GM23248 (cell line): Measurements from ENCODE around the gene METTL25. TPM values are rescaled to one million over a fixed set of nuclear protein-coding genes. Genes with fewer than 3 reads are reported as not detected.

Experiments used
- DNase-seq: peaks from one replicate; pipeline ENCODE4 v3.0.0-alpha.2; 2015
- H2AFZ ChIP-seq: fragments of 200-600 bp; sonication (generic); 2 replicates; pipeline ENCODE4 v1.6.1; 2016; ENCODE audit warnings: antibody characterized with exemption
- H3F3A ChIP-seq: fragments of 200-600 bp; sonication (generic); 2 replicates; pipeline ENCODE4 v1.6.1; 2016; ENCODE audit warnings: mild to moderate bottlenecking, antibody characterized with exemption, mixed run types; ENCODE audit not compliant: insufficient read depth
- H3K27ac ChIP-seq: fragments of 200-600 bp; sonication (generic); 2 replicates; pipeline ENCODE4 v1.5.1; 2016; ENCODE audit warnings: mild to moderate bottlenecking
- H3K27me3 ChIP-seq: fragments of 200-600 bp; sonication (generic); replicated peaks from 2 replicates; pipeline ENCODE4 v1.6.1; 2016; ENCODE audit warnings: mild to moderate bottlenecking; ENCODE audit not compliant: insufficient read depth
- H3K36me3 ChIP-seq: fragments of 200-600 bp; sonication (generic); 2 replicates; pipeline ENCODE4 v1.6.1; 2016; ENCODE audit warnings: low read depth, mild to moderate bottlenecking
- H3K4me1 ChIP-seq: fragments of 200-600 bp; sonication (generic); 2 replicates; pipeline ENCODE4 v1.6.1; 2016; ENCODE audit warnings: mild to moderate bottlenecking; ENCODE audit not compliant: insufficient read depth
- H3K4me2 ChIP-seq: fragments of 200-600 bp; sonication (generic); one replicate; pipeline ENCODE4 v1.6.1; 2016; ENCODE audit warnings: mild to moderate bottlenecking; ENCODE audit not compliant: unreplicated experiment
- H3K4me3 ChIP-seq: fragments of 200-600 bp; sonication (generic); 2 replicates; pipeline ENCODE4 v1.5.1; 2016; ENCODE audit warnings: mild to moderate bottlenecking
- H3K79me2 ChIP-seq: fragments of 200-600 bp; sonication (generic); 2 replicates; pipeline ENCODE4 v1.6.1; 2016; ENCODE audit warnings: mild to moderate bottlenecking; ENCODE audit not compliant: insufficient read depth
- H3K9ac ChIP-seq: fragments of 200-600 bp; sonication (generic); 2 replicates; pipeline ENCODE4 v1.6.1; 2016; ENCODE audit warnings: mild to moderate bottlenecking
- H3K9me2 ChIP-seq: fragments of 200-600 bp; sonication (generic); 2 replicates; pipeline ENCODE4 v1.6.1; 2016; ENCODE audit warnings: mixed run types, mild to moderate bottlenecking, moderate library complexity; ENCODE audit not compliant: insufficient read depth
- H3K9me3 ChIP-seq: fragments of 200-600 bp; sonication (generic); one replicate; pipeline ENCODE4 v1.6.1; 2017; ENCODE audit warnings: low read depth
- H4K20me1 ChIP-seq: fragments of 200-600 bp; sonication (generic); 2 replicates; pipeline ENCODE4 v1.6.0; 2016; ENCODE audit not compliant: insufficient read depth
- EZH2 ChIP-seq: fragments of 200-600 bp; sonication (generic); IDR thresholded peaks from 2 replicates; pipeline ENCODE4 v1.6.1; 2018; ENCODE audit warnings: antibody characterized with exemption, mild to moderate bottlenecking; ENCODE audit not compliant: insufficient read depth, poor library complexity, severe bottlenecking
- EZH2phosphoT487 ChIP-seq: fragments of 200-600 bp; sonication (generic); IDR thresholded peaks from 2 replicates; pipeline ENCODE4 v1.6.1; 2018; ENCODE audit warnings: antibody characterized with exemption, moderate library complexity, mild to moderate bottlenecking, low read depth; ENCODE audit not compliant: insufficient read depth
- WGBS, 2 experiments: methylation state at CpG; one replicate each; pipeline ENCODE4 v1.1.6; 2015 to 2017; ENCODE audit warnings: low lambda C conversion rate in 2 of 2, low coverage in 1 of 2; ENCODE audit errors: missing lambda C conversion rate in 2 of 2; 5-methylcytosine and 5-hydroxymethylcytosine counted together
- in situ Hi-C: fragments of 300-500 bp; cut with MboI; formaldehyde crosslinking; loops from 2 replicates; pipeline ENCODE4 v1.15.0; 2020
- polyA plus RNA-seq: library from polyadenylated mRNA; unstranded; fragments of >200 nt; fragmentation: Nextera tagmentation; extraction: Ambion mirVana; gene quantifications from 2 replicates; pipeline ENCODE4 v1.2.1, GENCODE V29; 2016
- total RNA-seq: library from RNA; depleted of rRNA; stranded (reverse); fragments of >200 nt; shearing (Covaris generic); gene quantifications from 2 replicates; pipeline ENCODE4 v1.2.3, GENCODE V29; 2014; rRNA removed

Gene METTL25
- 6.9 and 27.1 TPM in 2 replicates for total RNA-seq
- 5.6 and 7.2 TPM in 2 replicates for polyA plus RNA-seq

- H3K9ac ChIP-seq: peak within 1 kb of the TSS; percentile 99
- 1% methylated on average over 52 to 58 of the region's 61 CpGs for WGBS, 2 experiments
- H3K4me2 ChIP-seq: peak within 1 kb of the TSS; percentile 98
- peaks cover 29% of the 10 kb centered on the region for H3K36me3 ChIP-seq
- no peaks in the 10 kb centered on the region for H3F3A ChIP-seq
- no peaks in the 10 kb centered on the region for H3K9me3 ChIP-seq
- peak within 1 kb of the TSS; percentile 99 for H3K27ac ChIP-seq
- no peaks in the 10 kb centered on the region for H3K9me2 ChIP-seq
- peak within 1 kb of the TSS; percentile 100 for H3K4me3 ChIP-seq
- in situ Hi-C loops: no loop called here
- H3K27me3 ChIP-seq: no peaks in the 10 kb centered on the region
- H3K79me2 ChIP-seq: peaks cover 55% of the 10 kb centered on the region
- no peaks in the 10 kb centered on the region for H4K20me1 ChIP-seq
- H2AFZ ChIP-seq: peak within 1 kb of the TSS; percentile 99
- TF ChIP-seq EZH2phosphoT487: no peak
- TF ChIP-seq EZH2: no peak
- peaks cover 24% of the 10 kb centered on the region for H3K4me1 ChIP-seq
- DNase-seq: peak; percentile 99
Observed at GRCh38 chr12:82358200-82359114, at the start of gene METTL25, which contains the start of gene CCDC59. METTL25 (plus strand) TSS chr12:82358529; CDS start chr12:82358566, 37 bp downstream. CCDC59 (minus strand) TSS chr12:82358387; CDS start chr12:82358376, 11 bp downstream.

- H3K4me2 ChIP-seq: no peak overlapping the region
- no peaks in the 10 kb centered on the region for H3K9me2 ChIP-seq
- no peaks in the 10 kb centered on the region for H4K20me1 ChIP-seq
- no peak overlapping the region for H3K4me3 ChIP-seq
- H2AFZ ChIP-seq: no peak overlapping the region
- no peaks in the 10 kb centered on the region for H3K9me3 ChIP-seq
- H3K79me2 ChIP-seq: no peaks in the 10 kb centered on the region
- H3K9ac ChIP-seq: no peak overlapping the region
- in situ Hi-C loops: no loop called here
- no peaks in the 10 kb centered on the region for H3F3A ChIP-seq
- no peaks in the 10 kb centered on the region for H3K4me1 ChIP-seq
- H3K27me3 ChIP-seq: no peaks in the 10 kb centered on the region
- 24 to 28% methylated on average over 8 of the region's 8 CpGs for WGBS, 2 experiments
- TF ChIP-seq EZH2: no peak
- no peak for TF ChIP-seq EZH2phosphoT487
- no peaks in the 10 kb centered on the region for H3K36me3 ChIP-seq
- DNase-seq: no peak
- no peak overlapping the region for H3K27ac ChIP-seq
Observed at GRCh38 chr12:82314406-82314892, 43.9 kb upstream of the METTL25 start.

DNA sequence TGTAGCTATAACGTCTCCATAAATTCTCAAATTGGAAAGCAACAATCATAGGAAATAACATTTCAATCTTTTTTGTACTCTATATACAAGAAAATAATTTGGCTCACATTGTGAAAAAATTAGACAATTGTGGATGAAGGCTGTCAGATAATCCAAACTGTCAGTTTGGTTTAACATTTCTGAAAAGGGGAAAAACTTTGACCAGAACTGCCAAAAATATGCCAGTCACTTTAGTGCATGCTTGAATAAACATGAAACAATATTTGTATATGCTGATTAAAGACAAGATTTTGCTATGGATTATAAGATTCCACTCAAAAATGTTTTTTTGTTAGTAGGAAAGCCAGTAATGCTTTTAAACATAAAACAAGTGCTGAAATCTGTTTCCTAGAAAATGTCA lies 39.1 kb upstream of the METTL25 start:
- in situ Hi-C loops: no loop called here
- H4K20me1 ChIP-seq: no peaks in the 10 kb centered on the region
- no peak overlapping the region for H2AFZ ChIP-seq
- H3K36me3 ChIP-seq: no peaks in the 10 kb centered on the region
- H3K4me3 ChIP-seq: no peak overlapping the region
- no peaks in the 10 kb centered on the region for H3K4me1 ChIP-seq
- H3K79me2 ChIP-seq: no peaks in the 10 kb centered on the region
- H3K9me2 ChIP-seq: no peaks in the 10 kb centered on the region
- no peaks in the 10 kb centered on the region for H3K9me3 ChIP-seq
- no peak overlapping the region for H3K9ac ChIP-seq
- H3K27me3 ChIP-seq: no peaks in the 10 kb centered on the region
- WGBS, 2 experiments: 48 to 53% methylated on average over 1 of the region's 1 CpG
- no peak overlapping the region for H3K27ac ChIP-seq
- H3F3A ChIP-seq: no peaks in the 10 kb centered on the region
- no peak for DNase-seq
- TF ChIP-seq EZH2: no peak
- TF ChIP-seq EZH2phosphoT487: no peak
- H3K4me2 ChIP-seq: no peak overlapping the region

DNA sequence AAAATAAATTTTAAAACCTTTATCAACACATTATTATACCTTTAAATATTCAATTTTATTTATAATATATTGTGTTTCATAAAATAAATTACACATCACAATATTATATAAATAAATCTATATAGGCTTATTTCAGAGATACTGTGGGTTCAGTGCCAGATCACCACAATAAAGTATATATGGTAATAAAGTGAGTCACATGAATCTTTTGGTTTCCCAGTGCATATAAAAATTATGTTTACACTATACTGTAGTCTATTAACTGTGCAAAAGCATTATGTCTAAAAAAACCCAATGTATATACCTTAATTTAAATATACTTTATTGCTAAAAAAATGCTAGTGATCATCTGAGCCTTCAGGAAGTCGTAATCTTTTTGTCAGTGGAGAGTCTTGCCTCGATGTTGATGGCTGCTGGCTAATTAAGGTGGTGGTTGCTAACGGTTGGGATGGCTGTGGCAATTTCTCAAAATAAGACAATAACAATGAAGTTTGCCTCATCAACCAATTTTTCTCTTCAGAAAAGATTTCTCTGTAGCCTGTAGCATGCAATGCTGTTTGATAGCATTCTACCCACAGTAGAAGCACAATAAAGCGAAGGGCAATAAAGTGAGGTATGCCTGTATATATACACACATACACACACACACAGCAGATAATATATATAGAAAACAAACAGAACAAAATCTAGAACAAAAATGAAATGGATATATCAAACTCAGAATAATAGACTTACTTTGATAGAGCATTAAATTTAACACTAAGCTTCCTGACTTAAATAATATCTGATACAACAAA lies 32.6 kb upstream of the METTL25 start:
- 60 to 64% methylated on average over 4 of the region's 4 CpGs for WGBS, 2 experiments
- H3K4me2 ChIP-seq: no peak overlapping the region
- in situ Hi-C loops: loop anchor here (10.0 kb wide), 1 partner anchor 671 kb away; no protein-coding TSS in a partner anchor
- no peak for DNase-seq
- H3K4me1 ChIP-seq: no peaks in the 10 kb centered on the region
- no peaks in the 10 kb centered on the region for H3K79me2 ChIP-seq
- no peak overlapping the region for H2AFZ ChIP-seq
- H3K9me2 ChIP-seq: no peaks in the 10 kb centered on the region
- H3K27ac ChIP-seq: no peak overlapping the region
- no peak for TF ChIP-seq EZH2phosphoT487
- no peak for TF ChIP-seq EZH2
- no peaks in the 10 kb centered on the region for H3K9me3 ChIP-seq
- no peaks in the 10 kb centered on the region for H4K20me1 ChIP-seq
- no peaks in the 10 kb centered on the region for H3K27me3 ChIP-seq
- no peak overlapping the region for H3K4me3 ChIP-seq
- no peak overlapping the region for H3K9ac ChIP-seq
- H3F3A ChIP-seq: no peaks in the 10 kb centered on the region
- no peaks in the 10 kb centered on the region for H3K36me3 ChIP-seq
